NCI-H345 (cell line): Measurements from ENCODE around the gene HAO1.
"Not testable (repeated sequence)": the region's sequence is repeated elsewhere in the genome, so short reads cannot be mapped to it uniquely, and the experiment has no call there.

Experiments
- DNase-seq: peaks from one replicate; lab custom pipeline; 2025; lab: John Stamatoyannopoulos, UW

HAO1 gene

DNA sequence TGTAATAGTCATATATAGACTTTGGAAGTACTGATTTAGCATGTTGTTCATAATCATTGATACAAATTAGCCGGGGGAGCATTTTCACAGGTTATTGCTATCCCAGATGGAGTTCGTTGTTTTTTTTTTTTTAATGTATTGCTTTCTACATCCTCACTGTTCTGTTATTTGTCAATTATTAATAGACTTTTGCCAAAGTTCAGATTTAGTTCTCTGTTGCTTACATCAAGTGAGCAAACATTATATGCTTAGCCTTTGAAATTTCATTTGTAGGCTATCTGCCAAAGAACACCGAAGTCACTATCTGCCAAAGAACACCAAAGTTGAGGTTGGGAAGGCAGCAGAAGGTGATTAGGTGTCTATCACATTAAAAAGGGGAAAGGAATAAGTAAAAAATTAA lies at the start of gene HAO1:
Gene HAO1 (minus strand): TSS at position 118 of the 400 bp plus-strand sequence. CDS start 36 bp downstream, at position 82.
- no peak for DNase-seq

DNA sequence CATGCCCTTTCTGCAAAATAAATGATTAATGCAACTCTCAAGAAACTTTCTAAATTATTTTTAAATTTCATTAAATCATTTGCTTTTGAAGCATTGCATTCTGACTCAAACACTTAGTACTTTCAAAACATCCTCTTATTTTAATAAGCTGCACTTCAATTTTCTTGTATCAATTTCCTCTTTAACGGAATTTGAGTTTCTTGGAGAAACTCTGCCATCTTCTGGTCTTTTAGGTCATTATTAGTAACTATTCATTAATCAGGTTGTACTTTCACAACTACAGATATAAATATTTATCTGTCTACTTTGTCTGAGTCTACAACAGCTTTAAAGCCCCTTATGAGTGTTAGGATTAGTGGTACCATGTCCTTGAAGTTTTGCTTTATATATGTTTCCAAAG lies 49.1 kb upstream of the HAO1 start:
- no peak for DNase-seq

DNA sequence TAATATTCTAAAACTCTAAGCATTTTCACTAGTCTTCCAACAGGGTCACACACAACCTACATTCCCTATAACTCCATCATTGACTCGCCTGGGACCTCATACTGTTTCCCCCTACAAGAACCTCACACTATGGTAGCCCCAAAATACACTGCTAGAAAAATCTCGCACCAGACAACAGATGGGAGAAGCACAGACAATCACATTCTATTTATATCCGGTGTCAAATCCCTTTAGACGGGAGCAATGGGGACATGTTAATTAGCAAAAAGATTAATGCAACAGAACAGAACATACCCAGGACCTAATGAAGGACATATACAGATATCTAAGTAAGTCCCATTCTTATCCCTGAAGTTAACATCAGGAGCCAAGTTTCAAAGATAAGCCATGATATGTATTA lies 45.7 kb upstream of the HAO1 start:
- no peak for DNase-seq

DNA sequence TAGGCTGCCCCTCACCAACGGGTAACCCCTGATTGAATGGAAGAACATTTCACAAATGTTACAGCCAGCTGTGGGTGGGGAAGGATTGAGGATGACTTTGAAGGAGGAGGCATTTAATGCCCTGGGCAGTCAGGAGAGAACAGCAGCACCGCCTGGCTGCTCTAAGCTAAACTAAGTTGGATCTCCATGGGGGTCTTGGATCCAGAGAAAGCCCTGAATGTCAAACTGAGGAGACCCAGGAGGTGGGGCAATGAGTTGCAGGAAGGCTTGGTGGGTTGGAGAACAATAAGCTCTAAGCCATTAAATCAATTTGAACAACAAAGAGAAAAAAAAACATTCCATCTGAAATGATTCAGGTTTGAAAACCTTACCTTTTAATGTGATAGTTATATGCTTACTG lies 43.9 kb upstream of the HAO1 start:
- DNase-seq, result no peak

DNA sequence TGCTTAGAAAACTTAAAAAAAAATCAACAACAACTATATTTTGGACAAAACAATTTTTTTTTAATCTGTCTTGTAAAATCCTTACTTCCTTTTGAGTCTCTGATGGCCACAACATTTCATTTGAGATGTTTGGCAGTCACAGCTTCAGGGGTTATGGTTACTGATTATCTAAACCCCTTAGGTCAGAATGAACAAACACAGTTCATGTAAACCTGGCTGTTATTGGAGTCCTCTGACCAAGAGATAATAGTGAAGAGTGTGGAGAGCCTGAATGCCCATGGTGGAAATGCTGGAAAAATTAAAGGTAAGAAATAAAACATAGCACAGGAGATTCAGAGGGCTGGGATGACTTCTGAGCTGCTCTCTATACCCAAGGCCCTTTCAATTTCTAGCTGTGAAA lies 41.1 kb upstream of the HAO1 start:
- no peak for DNase-seq

DNA sequence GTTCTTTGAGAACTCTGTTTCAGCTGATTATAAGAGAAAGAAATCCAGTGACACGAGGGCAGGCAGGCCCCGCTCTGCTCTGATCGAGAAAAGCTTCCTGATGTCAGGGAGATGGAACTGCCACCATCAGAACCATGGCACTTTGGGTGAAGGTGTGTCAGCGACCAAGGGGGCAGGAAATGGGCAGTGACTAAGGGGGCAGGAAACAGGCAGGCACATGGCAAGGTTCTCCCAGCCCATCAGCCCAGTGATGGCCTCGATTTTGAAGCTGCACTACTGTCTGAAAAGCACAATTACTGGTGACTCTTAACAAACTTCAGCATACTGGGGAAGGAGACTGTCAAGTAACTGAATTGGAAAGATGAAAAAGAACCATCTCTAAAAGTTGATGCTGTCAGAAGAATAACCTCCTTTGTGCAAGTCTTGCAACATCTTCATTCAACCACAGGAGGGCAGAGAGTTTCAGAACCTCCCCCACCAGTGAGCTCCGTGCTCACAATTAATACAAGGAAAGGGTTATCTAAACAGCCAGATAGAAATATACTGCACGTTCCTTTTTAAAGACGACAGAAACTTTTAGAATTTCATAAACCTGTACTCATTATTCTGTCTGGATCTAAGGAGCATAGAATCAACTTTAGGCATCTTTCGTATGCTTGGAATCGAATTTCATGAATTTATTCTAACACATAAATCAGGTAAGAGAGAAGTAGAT lies 40.2 kb upstream of the HAO1 start:
- DNase-seq, result peak; percentile 23

DNA sequence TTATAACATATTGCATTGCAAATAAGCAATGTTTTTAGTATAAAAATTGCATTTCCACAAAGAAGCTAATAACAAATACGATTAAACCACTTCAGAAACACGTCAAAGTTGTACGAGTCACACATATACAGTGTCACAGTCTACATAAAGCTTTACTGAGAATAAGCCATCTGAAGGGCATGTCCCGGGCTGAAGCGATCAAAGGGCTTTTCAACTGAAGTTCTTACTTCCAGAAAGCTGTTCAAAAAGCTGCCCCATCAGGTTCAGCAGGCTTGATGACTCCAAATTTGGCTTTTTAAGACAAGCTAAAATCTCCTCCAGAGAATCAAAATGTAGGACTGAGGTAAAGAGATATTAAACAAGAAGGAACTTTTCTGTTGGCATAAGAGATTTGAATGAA lies 37.5 kb upstream of the HAO1 start:
- DNase-seq, result no peak

DNA sequence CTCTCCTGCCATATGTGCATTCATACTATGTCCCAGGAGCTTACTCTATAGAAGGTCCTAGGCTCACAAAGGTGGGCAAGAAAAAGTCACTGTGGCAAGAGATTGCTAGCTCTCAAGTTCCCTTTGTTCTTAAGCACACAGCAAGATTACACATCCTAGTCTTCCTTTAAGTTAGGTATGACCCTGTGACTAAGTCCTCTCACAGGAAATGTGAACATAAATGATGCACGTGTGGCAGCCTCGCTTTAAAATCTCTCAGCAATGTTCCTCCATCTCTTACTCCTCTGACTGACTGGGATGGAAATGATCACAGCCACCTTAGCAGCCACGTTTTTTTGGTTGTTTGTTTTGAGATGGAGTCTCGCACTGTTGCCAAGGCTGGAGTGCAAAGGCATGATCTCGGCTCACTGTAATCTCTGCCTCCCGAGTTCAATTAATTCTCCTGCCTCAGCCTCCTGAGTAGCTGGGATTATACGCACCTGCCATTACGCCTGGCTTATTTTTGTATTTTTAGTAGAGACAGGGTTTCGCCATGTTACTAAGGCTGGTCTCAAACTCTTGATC lies 35.7 kb upstream of the HAO1 start:
- no peak for DNase-seq

DNA sequence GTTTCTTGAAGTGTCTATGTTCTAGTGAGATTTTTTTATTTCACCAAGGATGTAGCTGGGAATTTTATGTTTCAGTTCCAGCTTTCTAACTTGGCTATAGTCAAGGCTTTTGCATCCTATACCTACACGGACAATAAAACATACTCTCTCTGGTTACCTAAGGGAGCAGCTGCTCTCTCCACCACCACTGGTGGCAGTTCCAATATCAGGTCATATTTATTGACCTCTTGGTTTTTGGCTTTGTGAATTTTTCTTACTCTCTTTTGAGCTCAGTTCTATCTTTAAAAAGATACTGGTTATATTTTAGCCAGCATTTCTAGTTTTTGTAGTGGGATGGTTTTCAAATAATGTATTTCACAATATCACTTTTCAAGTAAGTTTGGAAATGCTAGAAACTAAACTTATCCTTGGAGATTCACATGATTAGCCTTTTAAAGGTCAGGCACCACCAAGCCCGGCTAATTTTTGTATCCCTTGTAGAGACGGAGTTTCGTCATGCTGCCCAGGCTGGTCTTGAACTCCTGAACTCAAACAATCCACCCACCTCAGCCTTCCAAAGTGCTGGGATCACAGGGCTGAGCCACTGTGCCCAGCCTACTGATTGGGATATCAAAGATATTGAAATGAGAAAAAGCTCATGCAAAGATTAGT lies 34.7 kb upstream of the HAO1 start:
- DNase-seq, result no peak

DNA sequence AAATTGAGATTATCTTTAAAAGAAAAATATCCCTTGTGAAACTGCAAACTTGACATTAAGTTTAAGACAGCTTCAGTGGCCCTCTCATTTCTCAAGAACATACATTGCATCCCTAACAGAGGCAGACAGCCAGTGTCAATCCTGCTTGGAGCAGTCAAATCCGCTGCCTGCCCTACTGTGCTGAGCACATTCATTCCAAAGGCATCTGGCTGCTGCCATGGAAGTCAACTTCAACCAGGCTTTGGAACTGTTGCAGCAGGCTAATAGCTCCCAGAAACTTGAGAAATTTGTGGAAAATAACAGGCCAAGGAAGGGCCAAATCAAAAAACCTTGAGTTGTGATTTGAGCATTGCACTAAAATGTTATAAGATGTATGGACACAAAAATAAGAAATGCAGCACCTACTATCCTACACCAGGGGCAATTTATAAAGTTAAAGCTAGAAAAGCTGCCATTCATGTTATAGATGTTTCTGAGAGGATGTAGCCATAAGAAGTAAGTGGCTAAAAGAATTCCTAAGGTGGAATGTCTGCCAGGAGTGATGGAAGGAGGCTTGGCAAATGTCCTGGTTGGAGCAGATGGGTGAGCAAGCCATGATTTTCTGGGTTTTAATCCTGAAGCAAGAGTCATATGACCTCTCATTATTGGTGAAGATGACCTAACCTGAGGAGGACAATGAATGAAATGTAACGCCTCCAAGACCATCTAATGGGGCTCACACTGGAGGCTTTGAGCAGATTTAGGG lies 31.4 kb upstream of the HAO1 start:
- DNase-seq, result no peak

DNA sequence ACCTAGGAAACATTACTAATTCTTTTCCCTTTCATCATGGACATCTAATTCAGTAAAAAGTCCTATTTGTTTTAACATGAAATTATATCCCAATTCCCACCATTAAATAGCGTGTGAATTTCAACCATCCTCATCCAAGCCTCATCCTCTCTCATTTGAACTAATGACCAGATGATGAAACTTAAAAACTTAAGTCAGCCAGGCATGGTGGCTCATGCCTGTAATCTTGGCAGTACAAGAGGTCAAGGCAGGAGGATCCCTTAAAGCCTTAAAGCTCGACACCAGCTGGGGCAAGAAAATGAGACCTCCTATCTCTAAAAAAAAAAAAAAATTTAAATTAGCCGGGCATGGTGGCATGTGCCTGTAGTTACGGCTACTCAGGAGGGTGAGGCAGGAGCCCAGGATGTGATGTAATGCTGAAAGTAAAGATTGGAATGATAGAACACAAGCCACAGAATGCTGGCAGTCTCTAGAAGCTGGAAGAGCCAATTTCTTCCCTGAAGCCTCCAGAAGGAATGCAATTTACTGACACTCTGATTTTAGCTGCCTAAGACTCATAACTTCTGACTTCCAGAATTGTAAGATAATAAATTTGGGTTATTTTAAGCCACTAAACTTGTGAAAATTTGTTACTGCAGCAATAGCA lies 27.1 kb upstream of the HAO1 start:
- no peak for DNase-seq

DNA sequence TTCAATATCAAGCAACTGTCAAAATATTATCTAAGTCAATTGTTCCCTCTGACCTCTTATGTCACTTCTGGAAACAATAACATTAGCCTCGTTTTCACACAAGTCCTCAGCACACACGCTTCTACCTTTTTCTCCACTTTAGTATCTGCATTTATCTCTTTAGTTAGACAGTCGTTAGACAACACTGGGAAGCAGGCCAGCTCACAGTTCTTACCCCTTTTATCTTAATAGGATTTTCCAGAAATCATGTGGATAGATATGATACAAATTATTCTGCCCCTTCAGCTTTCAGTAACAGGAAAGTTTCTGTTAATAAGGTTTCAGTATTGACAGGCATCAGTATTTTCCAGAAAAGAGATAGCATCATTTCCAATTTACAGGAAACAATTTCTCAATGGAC lies 25.9 kb upstream of the HAO1 start:
- DNase-seq, result no peak

DNA sequence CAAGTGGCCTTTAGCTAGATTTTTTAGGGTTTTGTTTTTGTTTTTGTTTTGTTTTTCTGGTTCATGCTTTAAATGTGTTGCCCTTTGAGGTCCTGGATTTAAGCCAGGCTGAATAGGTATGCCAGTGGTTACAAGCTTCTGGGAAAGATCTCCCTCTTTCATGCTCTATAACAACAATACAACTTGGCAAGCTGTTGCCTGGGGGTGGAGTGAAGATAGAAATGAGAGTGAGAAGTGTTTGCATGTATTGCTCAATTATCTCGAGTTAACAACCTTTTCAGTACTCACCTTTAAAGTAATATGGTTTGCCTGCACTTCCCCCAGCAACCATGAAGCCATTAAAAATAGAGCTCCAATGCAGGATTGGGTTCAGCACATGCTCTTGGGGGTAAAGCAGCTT lies 19.2 kb upstream of the HAO1 start:
- DNase-seq, result peak; percentile 56

DNA sequence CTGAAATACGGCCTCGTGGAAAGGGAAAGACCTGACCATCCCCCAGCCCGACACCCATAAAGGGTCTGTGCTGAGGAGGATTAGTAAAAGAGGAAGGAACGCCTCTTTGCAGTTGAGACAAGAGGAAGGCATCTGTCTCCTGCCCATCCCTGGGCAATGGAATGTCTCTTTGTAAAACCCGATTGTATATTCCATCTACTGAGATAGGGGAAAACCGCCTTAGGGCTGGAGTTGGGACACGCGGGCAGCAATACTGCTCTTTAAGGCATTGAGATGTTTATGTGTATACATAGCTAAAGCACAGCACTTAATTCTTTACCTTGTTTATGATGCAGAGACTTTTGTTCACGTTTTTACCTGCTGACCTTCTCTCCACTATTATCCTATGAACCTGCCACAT lies 16.3 kb upstream of the HAO1 start:
- not testable (repeated sequence) for DNase-seq

DNA sequence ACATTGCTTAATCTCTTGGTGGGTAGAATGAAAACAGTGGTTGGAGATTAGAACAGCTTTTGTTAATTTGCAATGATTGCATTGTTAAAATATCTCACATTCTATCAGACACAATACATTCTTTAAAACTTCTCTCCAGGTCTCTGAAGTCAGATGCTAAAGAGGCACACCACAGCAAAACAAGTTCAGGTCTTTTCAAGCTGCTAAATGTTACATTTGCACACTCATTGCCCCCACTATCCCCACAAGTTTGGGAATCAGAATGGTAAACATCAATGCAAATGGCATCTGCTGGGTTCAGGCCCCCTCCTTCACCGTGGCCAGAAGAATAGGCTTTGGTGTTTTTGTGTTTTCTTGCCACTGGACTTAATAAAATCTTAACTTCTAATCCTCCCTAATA lies 10.1 kb upstream of the HAO1 start:
- DNase-seq, result no peak

DNA sequence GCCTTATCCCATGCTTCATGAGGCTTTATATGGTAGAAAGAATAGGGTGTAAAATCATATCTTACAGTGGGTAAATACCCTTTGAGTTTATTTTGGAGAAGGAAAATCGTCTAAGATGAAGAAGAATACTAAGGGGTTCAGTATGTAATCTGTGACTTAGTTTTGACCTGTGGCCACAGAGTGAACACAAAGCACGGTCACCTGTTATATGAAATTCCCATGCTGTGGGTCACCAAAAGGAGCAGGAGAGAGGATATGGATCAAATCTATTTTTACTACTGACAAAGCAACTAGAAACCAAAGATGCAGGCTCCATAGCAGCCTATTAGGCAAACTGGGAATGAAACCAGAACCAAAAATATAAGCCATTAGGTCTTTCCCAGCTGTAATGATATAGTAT lies 3.6 kb upstream of the HAO1 start:
- DNase-seq, result no peak

DNA sequence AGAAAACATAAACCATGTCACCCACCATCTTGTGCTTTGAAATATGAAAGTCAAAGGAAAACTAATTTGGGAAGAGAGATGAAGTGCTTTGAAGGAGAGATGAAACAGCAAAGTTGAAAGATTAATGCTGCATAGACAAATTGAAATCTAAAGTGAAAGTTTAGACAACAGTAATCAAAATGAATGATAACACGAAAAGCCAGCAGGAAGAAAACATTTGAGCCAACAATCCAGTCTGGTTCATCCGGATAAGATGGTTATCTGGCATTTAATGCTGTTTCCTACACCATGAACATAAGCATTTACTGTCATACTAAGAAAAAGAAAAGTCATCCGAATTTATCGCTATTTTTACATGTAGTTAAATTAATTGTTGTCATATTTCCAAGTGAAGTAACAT lies 595 bp downstream of the HAO1 start:
- no peak for DNase-seq

DNA sequence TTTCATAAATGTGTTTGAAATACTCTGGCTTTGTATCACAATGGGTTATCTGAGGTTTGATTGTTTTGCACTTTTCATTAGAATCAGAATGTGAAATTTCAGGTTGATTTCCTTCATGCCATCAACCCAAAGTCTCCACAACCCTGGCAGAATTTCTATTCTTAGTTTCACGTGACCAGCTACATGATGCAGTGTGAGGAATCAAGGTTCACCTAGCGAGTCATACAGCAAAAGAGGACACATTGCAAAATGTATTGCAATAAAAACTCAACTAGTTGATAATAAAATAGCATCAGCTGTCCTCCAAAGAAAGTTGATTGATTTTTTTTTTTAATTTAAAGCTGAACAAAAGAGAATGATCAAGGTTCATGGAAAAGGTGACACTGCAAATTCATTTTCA lies 2.2 kb downstream of the HAO1 start:
- no peak for DNase-seq

DNA sequence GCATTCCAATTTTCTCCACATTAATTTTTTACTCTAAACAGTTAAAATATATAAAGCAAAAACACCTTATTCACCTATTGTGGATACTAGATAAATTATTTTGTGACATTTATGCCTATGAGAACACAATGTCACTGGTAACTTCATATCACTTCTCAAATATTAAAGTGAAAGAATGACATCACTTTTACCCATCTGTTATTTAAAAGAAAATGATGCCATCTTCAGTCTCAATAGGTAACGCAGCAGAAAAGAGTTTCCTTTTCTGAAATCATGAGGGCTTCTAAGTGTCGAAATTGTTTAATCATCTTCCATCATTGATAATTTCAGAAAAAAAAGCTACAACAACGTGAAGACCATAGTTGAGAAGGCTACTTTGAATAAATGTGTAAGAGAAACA lies 2.9 kb downstream of the HAO1 start:
- DNase-seq, result no peak

DNA sequence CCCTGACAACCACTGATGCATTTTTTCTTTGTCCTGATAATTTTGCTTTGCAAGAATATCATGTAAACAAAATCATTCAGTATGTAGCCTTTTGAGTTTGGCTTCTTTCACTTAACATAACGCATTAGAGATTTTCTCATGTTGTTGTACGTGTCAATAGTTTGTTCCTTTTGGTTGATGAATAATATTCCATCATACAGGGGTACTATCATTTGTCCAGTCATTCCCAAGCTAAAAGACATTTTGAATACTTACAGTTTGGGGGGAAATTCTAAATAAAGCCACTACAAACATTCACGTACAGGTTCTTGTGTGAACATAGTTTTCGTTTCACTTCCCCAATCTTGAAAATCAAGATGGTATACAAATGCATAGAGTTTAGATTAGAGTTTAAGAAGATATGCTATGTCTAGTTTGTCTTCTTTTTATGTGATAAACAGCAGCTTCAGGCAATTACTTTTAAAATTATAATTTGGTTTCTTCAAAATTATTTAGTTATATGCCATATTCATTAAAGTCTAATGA lies 5.2 kb downstream of the HAO1 start:
- DNase-seq, result no peak

DNA sequence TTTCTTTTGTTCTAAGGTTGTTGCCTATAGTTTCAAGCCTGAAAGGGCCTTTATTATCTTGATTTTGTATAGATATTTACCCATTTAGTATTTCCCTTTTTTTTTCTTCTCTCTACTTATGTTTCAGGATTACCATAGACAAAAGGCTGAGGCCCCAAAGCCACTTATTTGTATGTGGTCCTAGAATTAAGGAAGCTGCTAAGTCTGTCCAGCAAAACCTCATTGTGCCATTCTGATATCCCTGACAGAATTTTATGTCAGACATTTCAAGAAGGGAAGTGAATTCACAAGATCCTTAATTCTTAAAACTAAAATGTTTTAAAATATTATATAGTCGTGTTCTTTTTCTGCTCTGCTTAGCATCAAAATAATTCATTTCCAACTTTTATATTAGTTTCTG lies 6.9 kb downstream of the HAO1 start:
- DNase-seq, result no peak

DNA sequence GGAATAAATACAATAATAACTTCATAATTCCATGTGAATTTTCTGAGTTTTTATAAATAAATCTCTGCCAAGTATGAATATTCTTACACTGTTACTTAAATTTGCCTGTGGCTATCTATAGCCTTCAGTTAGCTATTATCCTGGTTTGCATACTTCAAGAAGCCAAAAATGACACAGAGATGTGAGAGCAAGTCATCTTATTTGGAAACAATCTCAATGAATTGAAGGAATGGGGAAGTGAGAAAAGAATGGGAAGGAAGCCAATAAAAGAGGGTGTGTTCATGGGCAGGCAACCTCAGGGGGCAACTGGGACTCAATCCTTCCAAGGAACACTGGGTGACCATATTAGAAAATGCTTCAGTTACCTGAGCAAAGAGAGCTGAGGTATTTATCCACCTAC lies 9.9 kb downstream of the HAO1 start:
- DNase-seq, result no peak
